Stimulated activated CD4-positive, alpha-beta T cell treated with anti-CD3 and anti-CD28 coated beads, Interleukin-1b, Interleukin-23, amount 100 ng/mL, for 1 hour (primary cell): ENCODE results near the gene APOO.

ENCODE experiments used
- DNase-seq, 2 donors: peaks; one replicate each; pipeline ENCODE4 v3.0.0-alpha.2; 2020; ENCODE audit warnings: low read depth in 2 of 2

APOO gene

DNA sequence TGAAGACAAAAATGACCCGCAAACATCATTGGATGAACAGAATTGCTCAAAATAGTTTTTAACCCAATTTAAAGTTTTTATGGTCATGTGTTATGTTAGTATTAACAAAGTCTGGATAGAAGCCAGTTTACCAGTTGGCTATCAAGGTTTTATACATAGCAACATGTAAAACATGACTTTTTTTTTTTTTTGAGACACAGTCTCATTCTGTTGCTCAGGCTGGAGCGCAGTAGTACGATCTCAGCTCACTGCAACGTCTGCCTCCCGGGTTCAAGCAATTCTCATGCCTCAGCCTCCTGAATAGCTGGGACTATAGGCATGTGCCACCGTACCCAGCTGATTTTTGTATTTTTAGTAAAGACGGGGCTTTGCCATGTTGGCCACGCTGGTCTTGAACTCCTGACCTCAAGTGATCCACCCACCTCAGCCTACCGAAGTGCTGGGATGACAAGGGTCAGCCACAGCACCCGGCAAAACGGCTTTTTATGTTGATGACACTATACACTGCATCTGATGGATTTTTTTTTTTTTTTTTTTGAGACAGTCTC, 121.4 kb downstream of the APOO start:
- DNase-seq, result no peak

DNA sequence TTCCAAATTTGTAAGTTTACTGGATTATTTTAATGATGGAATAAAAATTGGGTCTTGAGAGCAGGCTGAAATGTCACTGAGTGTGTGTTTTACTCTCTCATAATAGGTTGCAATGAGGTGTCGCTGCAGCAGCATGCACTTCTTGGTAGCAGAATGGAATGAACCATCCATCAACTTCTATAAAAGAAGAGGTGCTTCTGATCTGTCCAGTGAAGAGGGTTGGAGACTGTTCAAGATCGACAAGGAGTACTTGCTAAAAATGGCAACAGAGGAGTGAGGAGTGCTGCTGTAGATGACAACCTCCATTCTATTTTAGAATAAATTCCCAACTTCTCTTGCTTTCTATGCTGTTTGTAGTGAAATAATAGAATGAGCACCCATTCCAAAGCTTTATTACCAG, 122.2 kb downstream of the APOO start:
- no peak for DNase-seq

DNA sequence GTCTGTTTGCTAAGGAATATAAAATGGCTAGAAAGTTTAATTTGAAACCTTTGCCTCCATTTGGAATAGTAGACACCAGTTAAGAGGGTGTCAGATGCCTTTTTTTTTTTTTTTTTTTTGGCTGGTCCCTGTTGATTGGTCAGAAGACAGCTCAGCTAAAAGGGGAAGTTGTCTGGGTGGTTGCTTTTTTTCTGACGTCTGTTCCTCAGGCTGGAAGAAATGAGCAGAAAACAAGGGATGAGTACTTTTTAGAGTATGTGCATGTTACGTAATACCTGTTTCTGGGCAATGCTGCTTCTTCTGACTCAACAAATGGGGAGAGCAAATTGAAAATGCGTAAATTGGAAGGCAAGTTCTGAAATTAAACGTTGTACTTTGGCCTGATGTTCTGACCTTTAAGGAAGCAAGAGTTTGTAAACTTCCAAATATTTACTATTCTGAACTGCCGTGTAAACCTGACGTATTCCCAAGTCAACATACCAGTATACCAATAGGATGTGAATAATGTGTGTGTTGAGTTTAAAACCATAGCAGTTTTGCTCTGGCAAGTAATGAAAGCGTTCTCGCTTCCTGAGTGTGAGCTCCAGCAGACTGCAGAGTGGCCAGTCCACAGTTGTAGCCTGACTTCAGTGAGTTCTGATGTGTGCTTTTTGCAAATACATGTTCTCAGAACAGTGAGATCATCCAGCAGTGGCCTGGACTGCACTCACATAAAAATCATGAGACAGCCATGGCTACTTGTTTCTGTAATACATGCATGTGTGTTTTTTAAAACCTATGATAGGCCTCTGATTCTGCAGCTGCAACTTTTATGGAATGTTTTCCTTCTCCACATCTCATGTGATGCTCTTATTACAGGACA, 123.0 kb downstream of the APOO start:
- DNase-seq, result no peak

DNA sequence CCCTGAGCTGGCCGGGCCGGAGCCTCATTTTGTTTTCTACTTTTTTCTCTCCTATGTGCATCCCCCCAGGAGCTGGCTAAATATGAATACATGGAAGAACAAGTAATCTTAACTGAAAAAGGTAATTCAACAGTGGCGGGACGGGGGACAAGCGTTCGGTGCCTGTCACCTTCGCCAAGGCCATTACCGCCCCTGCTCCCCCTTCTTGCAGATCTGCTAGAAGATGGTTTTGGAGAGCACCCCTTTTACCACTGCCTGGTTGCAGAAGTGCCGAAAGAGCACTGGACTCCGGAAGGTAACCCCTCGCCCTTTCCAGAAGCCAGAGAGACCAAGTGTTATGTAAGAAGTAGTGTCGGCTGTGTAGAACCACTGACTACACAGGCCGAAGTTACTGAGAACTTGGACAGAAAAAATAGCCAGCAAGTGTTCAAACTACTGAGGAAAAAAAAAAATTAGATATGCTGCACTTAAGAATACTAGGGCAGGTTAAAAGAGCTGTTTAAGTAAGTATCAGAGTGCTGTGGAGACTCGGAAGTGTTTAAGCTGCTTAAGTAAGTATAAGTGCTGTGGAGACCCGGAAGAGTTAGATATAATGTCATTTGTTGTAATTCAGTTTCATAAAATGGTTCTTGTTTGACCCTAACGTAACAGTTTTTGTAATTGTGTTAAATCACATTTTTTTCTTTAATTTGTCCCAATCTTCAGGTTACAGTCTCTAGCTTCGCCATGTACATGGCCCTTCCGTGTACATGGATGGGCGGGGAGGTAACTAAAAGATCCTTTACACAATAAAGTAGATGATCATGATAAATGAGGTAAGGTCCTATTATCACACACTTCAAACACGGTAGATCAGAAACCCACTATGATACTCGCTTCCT, 123.9 kb downstream of the APOO start:
- DNase-seq, result no peak
